Epithelial cell of esophagus (primary cell): ENCODE data around the gene ZSCAN2.

ENCODE experiments used
- DNase-seq: peaks from one replicate; pipeline ENCODE4 v3.0.0; 2010; ENCODE audit warnings: low read depth
- H3K4me3 ChIP-seq: 2 replicates; pipeline ENCODE4 v1.5.1; 2011; ENCODE audit warnings: mild to moderate bottlenecking, low read length, control low read depth
- CTCF ChIP-seq: IDR thresholded peaks from 2 replicates; pipeline ENCODE4 v1.5.1; 2011; ENCODE audit warnings: low read depth, mild to moderate bottlenecking, low read length, control low read depth, inconsistent platforms; ENCODE audit not compliant: insufficient read depth; ENCODE audit errors: missing control alignments

The ZSCAN2 gene

GRCh38 chr15:84659904-84660781 is 59.3 kb downstream of the ZSCAN2 start:
- no peak overlapping the region for H3K4me3 ChIP-seq
- no peak for TF ChIP-seq CTCF
- no peak for DNase-seq

- no peak overlapping the region for H3K4me3 ChIP-seq
- DNase-seq, result no peak
- TF ChIP-seq CTCF, result no peak
Measured at GRCh38 chr15:84661001-84661400, 60.2 kb downstream of the ZSCAN2 start.

GRCh38 chr15:84666373-84666772 is 65.6 kb downstream of the ZSCAN2 start:
- H3K4me3 ChIP-seq, result no peak overlapping the region
- no peak for TF ChIP-seq CTCF
- no peak for DNase-seq

DNA sequence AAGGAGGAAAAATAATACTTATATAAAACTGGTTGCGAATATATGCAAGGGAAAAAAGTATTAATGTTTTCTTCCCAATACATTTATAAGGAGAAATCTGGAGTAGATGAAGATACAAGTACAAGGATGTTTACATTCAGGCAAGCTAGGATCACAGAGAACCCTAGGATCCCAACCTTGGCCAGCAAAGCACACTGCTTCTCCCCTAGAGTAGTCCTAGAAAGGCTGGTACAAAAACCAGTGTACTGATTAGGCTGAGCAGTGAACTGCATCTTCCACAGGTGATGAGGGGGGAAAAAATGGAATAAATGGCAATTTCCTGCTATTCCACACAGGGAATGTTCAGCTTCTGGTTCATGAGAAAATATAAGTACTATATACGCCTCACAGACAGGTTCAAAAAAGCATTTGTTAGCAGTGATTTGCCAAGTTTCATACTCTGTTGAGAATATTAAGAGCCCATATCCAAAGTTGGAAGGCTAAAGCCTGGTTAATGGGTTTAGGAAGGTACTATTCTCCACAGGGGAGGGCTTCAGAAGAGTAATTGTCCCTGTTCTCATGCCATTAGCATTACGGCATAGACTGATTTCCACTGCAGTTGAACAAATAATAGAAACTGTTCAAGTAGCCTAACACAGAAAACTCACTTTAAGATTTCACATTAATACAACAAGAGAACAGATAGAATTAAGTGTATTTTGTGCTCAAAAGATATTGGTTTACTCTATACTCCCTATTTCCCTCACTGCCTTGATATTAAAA is 67.6 kb downstream of the ZSCAN2 start:
- no peak for TF ChIP-seq CTCF
- no peak for DNase-seq
- no peak overlapping the region for H3K4me3 ChIP-seq

- H3K4me3 ChIP-seq, result no peak overlapping the region
- no peak for TF ChIP-seq CTCF
- DNase-seq, result no peak
Measured at GRCh38 chr15:84669726-84670125, 68.9 kb downstream of the ZSCAN2 start.

GRCh38 chr15:84671211-84671610 is 70.4 kb downstream of the ZSCAN2 start:
- H3K4me3 ChIP-seq, result no peak overlapping the region
- no peak for TF ChIP-seq CTCF
- DNase-seq, result no peak
